Sigmoid colon (tissue), 7 donors: ENCODE results near the gene FBXO38. TPM values are rescaled to one million over a fixed set of nuclear protein-coding genes. Genes with fewer than 3 reads are reported as not detected.

Experiments used
- DNase-seq: peaks from one replicate; pipeline ENCODE4 v3.0.0-alpha.2; 2019
- H3K27ac ChIP-seq, 4 donors: fragments of 200-600 bp; sonication (generic); one replicate each; pipeline ENCODE4 v1.5.1; 2016 to 2019; ENCODE audit warnings: mild to moderate bottlenecking in 1 of 4
- H3K27me3 ChIP-seq, 3 donors: fragments of 200-600 bp; sonication (generic); one replicate each; pipeline ENCODE4 v1.5.1; 2019; ENCODE audit warnings: mild to moderate bottlenecking in 1 of 3
- H3K36me3 ChIP-seq, 4 donors: fragments of 200-600 bp; sonication (generic); one replicate each; pipeline ENCODE4 v1.5.1; 2016 to 2019
- H3K4me1 ChIP-seq, 4 donors: fragments of 200-600 bp; sonication (generic); one replicate each; pipeline ENCODE4 v1.5.1; 2017 to 2019
- H3K4me3 ChIP-seq, 4 donors: fragments of 200-600 bp; sonication (generic); one replicate each; pipeline ENCODE4 v1.5.1; 2017 to 2019; ENCODE audit warnings: mild to moderate bottlenecking in 2 of 4, moderate library complexity in 1 of 4
- H3K9me3 ChIP-seq, 4 donors: fragments of 200-600 bp in 3 of 4; sonication (generic) in 3 of 4; one replicate each; pipeline versions ENCODE4 v1.5.1 to v1.6.1; 2013 to 2019
- CTCF ChIP-seq, 4 experiments: fragments of 450-650 bp in 3 of 4; fragments of 200-600 bp in 1 of 4; IDR thresholded peaks; one replicate each; pipeline ENCODE4 v1.5.1; 2016 to 2019; ENCODE audit warnings: antibody characterized with exemption in 4 of 4, mild to moderate bottlenecking in 3 of 4, moderate library complexity in 2 of 4
- EP300 ChIP-seq, 4 donors: sonication (generic); formaldehyde crosslinking; IDR thresholded peaks; one replicate each; pipeline ENCODE4 v1.6.1; 2017; ENCODE audit warnings: antibody characterized with exemption in 4 of 4
- POLR2A ChIP-seq, 2 donors: fragments of 450-650 bp; IDR thresholded peaks; one replicate each; pipeline ENCODE4 v1.6.1; 2016; ENCODE audit warnings: antibody characterized with exemption in 2 of 2, mild to moderate bottlenecking in 2 of 2, moderate library complexity in 2 of 2
- POLR2AphosphoS5 ChIP-seq, 4 donors: sonication (generic); formaldehyde crosslinking; IDR thresholded peaks; one replicate each; pipeline ENCODE4 v1.6.1; 2017; ENCODE audit warnings: antibody characterized with exemption in 4 of 4
- WGBS, 2 donors: extraction: QIAGEN DNeasy Blood & Tissue Kit; methylation state at CpG; one replicate each; pipeline ENCODE4 v1.1.7; 2013; 5-methylcytosine and 5-hydroxymethylcytosine counted together
- intact Hi-C: fragments of 100-400 bp; cut with DNase I; formaldehyde crosslinking; loops from one replicate; pipeline ENCODE4 v1.15.1; 2023
- polyA plus RNA-seq, 3 donors: library from polyadenylated mRNA; stranded (reverse); fragments of 200-250 nt; gene quantifications; one replicate each; pipeline ENCODE4 v1.2.3, GENCODE V29; 2013
- total RNA-seq, 4 donors: library from RNA; depleted of rRNA; stranded (reverse); fragments of >200 nt; gene quantifications; one replicate each; pipeline ENCODE4 v1.1.0, GENCODE V29; 2016
- donor health status: healthy with polysubstance abuse.
- donor health status: Bipolar disorder and iron deficiency.
- donor health status: healthy.

FBXO38 gene
- total and polyA plus RNA-seq, 7 donors, result 11.4 to 59.6 (median 46.0) TPM

- intact Hi-C loops, result no loop called here
- TF ChIP-seq POLR2AphosphoS5 (IDR thresholded peaks at IDR 0.05), result peak in 1 of 4 donors; percentile 33
- no peak for TF ChIP-seq EP300 (IDR thresholded peaks at IDR 0.05)
- Histone ChIP-seq H3K4me3 (no peak overlapping the region), H3K27ac (peak overlapping the region in 2 of 4 donors; percentile 21 to 23), H3K4me1 (peaks cover 0 to 28% (median 13%) of the 10 kb centered on the region in 4 donors), H3K9me3 (no peaks in the 10 kb centered on the region), H3K27me3 (no peaks in the 10 kb centered on the region), H3K36me3 (peaks cover 0 to 74% (median 17%) of the 10 kb centered on the region in 4 donors)
- DNase-seq, result no peak
- 46 to 60% methylated on average over 2 of the region's 2 CpGs for WGBS, 2 donors
Measured at GRCh38 chr5:148401604-148402003, 17.8 kb downstream of the FBXO38 start.

GRCh38 chr5:148403344-148403743, 19.6 kb downstream of the FBXO38 start:
- Histone ChIP-seq H3K4me1 (peaks cover 0 to 38% (median 26%) of the 10 kb centered on the region in 4 donors), H3K27me3 (no peaks in the 10 kb centered on the region), H3K36me3 (peaks cover 0 to 87% (median 17%) of the 10 kb centered on the region in 4 donors), H3K9me3 (no peaks in the 10 kb centered on the region), H3K27ac (peak overlapping the region in 2 of 4 donors; percentile 23 to 25), H3K4me3 (no peak overlapping the region)
- intact Hi-C loops, result no loop called here
- TF ChIP-seq EP300 (IDR thresholded peaks at IDR 0.05) (no peak), POLR2A (IDR thresholded peaks at IDR 0.05) (no peak), POLR2AphosphoS5 (IDR thresholded peaks at IDR 0.05) (no peak), CTCF (IDR thresholded peaks at IDR 0.05) (no peak)
- no peak for DNase-seq

GRCh38 chr5:148406406-148406805, 22.6 kb downstream of the FBXO38 start:
- Histone ChIP-seq H3K27ac (peak overlapping the region in 2 of 4 donors; percentile 70 to 74), H3K4me3 (no peak overlapping the region), H3K9me3 (no peaks in the 10 kb centered on the region), H3K27me3 (no peaks in the 10 kb centered on the region), H3K36me3 (peaks cover 7 to 91% (median 19%) of the 10 kb centered on the region in 4 donors), H3K4me1 (peaks cover 0 to 39% (median 27%) of the 10 kb centered on the region in 4 donors)
- no peak for DNase-seq
- intact Hi-C loops, result no loop called here
- 76 to 92% methylated on average over 3 of the region's 3 CpGs for WGBS, 2 donors
- TF ChIP-seq CTCF (IDR thresholded peaks at IDR 0.05) (no peak), EP300 (IDR thresholded peaks at IDR 0.05) (no peak), POLR2AphosphoS5 (IDR thresholded peaks at IDR 0.05) (no peak), POLR2A (IDR thresholded peaks at IDR 0.05) (no peak)

GRCh38 chr5:148408092-148408491, 24.3 kb downstream of the FBXO38 start:
- peak overlapping the region in 1 of 4 donors; percentile 4 for H3K4me3 ChIP-seq
- TF ChIP-seq POLR2A (IDR thresholded peaks at IDR 0.05) (no peak), POLR2AphosphoS5 (IDR thresholded peaks at IDR 0.05) (peak in 2 of 4 donors; percentile 12 to 44)
- H3K4me1 ChIP-seq, result peaks cover 0 to 38% (median 23%) of the 10 kb centered on the region in 4 donors
- H3K27ac ChIP-seq, result peak overlapping the region in 3 of 4 donors; percentile 58 to 74 (median 70)
- DNase-seq, result no peak
- H3K27me3 ChIP-seq, result no peaks in the 10 kb centered on the region
- no peaks in the 10 kb centered on the region for H3K9me3 ChIP-seq
- intact Hi-C loops, result no loop called here
- peaks cover 7 to 90% (median 18%) of the 10 kb centered on the region in 4 donors for H3K36me3 ChIP-seq
- WGBS, 2 donors, result 70 to 80% methylated on average over 3 of the region's 3 CpGs

- peak overlapping the region in 2 of 4 donors; percentile 72 to 77 for H3K27ac ChIP-seq
Measured at GRCh38 chr5:148412124-148412523, 28.4 kb downstream of the FBXO38 start.

More at GRCh38 chr5:148412124-148412523, 28.4 kb downstream of the FBXO38 start:
- peaks cover 7 to 82% (median 16%) of the 10 kb centered on the region in 4 donors for H3K36me3 ChIP-seq
- H3K4me3 ChIP-seq, result no peak overlapping the region
- intact Hi-C loops, result no loop called here
- H3K9me3 ChIP-seq, result no peaks in the 10 kb centered on the region
- DNase-seq, result no peak
- no peaks in the 10 kb centered on the region for H3K27me3 ChIP-seq
- WGBS, 2 donors, result 91 to 97% methylated on average over 2 of the region's 2 CpGs
- TF ChIP-seq EP300 (IDR thresholded peaks at IDR 0.05), result no peak
- no peak for TF ChIP-seq POLR2A (IDR thresholded peaks at IDR 0.05)
- no peak for TF ChIP-seq POLR2AphosphoS5 (IDR thresholded peaks at IDR 0.05)
- TF ChIP-seq CTCF (IDR thresholded peaks at IDR 0.05), result no peak
- H3K4me1 ChIP-seq, result peaks cover 0 to 53% (median 24%) of the 10 kb centered on the region in 4 donors
